NB4 (cell line): ENCODE measurements around the gene PDE3A.

Source experiments
- MYC ChIP-seq: IDR thresholded peaks from 2 replicates; pipeline ENCODE4 v1.6.1; 2011; ENCODE audit warnings: low read depth, low read length
- POLR2A ChIP-seq: IDR thresholded peaks from 2 replicates; pipeline ENCODE4 v1.6.1; 2011; ENCODE audit warnings: mild to moderate bottlenecking; ENCODE audit not compliant: insufficient read length; ENCODE audit errors: extremely low read depth
- TF ChIP-seq, protein P1 (sequence below): IDR thresholded peaks from one replicate; pipeline ENCODE4 v1.5.1; 2012; ENCODE audit warnings: low read depth, low read length
- TF ChIP-seq, protein P2 (sequence below): IDR thresholded peaks from 2 replicates; pipeline ENCODE4 v1.6.1; 2011; ENCODE audit warnings: low read depth, low read length

DNA sequence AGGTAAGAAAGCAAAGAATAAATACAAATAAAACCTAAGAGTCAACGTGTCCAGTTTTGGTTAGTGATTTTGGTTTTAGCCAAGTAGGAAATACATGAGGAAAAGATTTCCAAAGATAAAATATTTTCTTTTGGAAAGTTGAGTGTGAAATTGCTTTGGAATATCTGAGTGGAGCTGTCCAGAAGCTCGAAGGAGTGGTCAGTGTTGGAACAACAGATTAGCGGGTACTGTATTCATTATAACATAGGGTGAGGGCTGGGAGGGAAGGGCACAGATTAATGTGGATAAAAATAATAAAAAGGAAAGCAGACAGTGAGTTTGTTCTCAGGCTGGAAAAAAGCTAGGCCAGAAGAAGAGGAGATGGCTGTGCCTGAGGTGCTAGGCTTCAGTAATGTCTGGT lies 225.3 kb downstream of the PDE3A start:
- TF ChIP-seq, protein P1, sequence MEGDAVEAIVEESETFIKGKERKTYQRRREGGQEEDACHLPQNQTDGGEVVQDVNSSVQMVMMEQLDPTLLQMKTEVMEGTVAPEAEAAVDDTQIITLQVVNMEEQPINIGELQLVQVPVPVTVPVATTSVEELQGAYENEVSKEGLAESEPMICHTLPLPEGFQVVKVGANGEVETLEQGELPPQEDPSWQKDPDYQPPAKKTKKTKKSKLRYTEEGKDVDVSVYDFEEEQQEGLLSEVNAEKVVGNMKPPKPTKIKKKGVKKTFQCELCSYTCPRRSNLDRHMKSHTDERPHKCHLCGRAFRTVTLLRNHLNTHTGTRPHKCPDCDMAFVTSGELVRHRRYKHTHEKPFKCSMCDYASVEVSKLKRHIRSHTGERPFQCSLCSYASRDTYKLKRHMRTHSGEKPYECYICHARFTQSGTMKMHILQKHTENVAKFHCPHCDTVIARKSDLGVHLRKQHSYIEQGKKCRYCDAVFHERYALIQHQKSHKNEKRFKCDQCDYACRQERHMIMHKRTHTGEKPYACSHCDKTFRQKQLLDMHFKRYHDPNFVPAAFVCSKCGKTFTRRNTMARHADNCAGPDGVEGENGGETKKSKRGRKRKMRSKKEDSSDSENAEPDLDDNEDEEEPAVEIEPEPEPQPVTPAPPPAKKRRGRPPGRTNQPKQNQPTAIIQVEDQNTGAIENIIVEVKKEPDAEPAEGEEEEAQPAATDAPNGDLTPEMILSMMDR = no peak
- TF ChIP-seq POLR2A (no peak), MYC (no peak)
- TF ChIP-seq, protein P2, sequence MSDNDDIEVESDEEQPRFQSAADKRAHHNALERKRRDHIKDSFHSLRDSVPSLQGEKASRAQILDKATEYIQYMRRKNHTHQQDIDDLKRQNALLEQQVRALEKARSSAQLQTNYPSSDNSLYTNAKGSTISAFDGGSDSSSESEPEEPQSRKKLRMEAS = no peak
